ENCODE data around the gene JADE1.

Gene JADE1

DNA sequence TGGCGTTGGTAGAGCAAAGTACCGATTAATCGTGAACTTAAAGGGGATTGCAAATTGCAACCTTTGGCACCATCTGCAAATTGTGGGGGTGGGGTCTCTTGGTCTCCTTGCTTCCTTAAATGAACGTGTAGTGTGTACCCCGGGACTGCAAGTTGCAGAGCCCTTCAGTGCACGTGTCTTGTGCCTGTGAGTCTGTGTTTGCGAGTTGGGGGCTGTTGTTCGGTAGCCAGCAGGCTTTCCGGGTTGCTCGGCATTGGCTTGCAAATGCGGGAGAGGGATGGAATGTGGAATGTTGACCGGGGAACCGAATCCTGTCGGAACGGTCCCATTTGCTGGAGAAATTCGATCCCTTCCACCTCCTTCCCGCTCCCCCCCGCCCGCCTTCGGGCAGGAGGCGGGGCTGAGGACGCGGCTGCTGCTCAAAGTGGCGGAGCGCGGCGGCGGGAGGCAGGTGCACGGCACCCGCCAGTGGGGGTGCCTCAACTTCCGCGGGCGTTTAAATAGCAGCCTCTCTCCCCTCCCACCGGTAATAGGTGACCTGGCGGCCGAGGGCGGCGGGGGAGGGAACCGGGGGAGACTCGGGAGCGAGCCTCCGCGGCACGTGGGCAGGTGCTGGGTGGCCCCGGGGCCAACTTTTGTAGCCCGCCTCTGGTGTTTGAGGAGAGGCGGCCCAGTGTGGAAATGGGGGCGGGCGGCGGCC is 1.5 kb downstream of the JADE1 start:
- DNase-seq: peak; percentile 50

- DNase-seq: peak; percentile 79
These were observed 2.3 kb downstream of the JADE1 start for GRCh38 chr4:128811571-128812441.

DNA sequence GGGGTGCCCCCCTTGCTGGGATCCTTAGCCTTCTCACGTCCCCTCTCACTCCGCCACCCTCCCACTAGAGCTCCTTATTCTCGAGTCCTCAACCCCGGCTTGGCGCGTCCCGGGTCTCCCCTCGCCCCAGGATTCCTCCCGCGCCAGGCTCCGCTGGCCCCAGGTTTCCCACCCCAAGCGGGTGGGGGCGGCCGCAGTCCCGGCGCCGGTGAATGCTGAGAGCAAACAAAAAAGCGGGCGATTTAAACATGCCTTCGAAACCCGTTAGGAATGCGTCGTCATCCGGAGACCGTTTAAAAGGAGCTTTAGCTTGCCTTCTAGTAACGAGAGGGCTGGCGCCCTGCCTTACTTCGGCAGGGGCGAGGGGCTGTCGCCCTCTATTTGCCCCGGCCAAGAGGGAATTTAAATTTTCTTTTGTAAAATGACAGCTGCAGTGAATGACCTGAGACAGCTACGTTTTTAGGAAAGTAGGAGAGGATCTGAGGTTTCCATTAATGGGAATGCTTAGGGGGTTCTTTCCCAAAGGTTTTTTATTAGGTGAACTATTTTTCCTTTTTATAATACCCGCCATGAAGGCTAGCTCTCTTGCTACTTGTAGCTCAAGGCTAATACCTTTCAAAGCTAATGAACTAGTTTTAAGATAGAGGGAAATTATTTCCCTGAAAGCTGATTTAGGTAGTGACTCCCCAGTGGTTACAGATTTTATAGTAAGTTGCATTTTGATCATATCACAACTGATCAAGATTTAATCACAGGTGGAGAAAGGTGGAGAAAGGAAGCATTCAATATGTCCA is 3.1 kb downstream of the JADE1 start:
- DNase-seq: no peak

GRCh38 chr4:128813965-128814364 is 4.5 kb downstream of the JADE1 start:
- DNase-seq: no peak

DNA sequence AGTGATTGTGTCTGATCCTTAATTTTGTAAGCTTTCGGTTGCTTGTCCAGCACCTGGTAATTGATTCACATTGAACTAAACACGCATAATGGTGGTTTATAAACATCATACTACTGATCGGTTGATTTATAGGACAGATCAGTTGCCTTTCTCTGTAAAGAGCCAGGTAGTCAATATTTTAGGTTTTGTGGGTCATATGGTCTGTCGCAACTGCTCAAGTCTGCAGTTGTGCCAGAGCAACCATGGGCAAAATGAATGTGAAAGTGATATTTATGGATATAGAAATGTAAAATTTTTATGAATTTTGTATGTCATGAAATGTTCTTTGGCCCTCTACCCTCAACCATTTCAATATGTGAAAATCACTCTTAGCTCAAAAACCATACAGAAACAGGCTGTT is 8.9 kb downstream of the JADE1 start:
- DNase-seq: no peak

DNA sequence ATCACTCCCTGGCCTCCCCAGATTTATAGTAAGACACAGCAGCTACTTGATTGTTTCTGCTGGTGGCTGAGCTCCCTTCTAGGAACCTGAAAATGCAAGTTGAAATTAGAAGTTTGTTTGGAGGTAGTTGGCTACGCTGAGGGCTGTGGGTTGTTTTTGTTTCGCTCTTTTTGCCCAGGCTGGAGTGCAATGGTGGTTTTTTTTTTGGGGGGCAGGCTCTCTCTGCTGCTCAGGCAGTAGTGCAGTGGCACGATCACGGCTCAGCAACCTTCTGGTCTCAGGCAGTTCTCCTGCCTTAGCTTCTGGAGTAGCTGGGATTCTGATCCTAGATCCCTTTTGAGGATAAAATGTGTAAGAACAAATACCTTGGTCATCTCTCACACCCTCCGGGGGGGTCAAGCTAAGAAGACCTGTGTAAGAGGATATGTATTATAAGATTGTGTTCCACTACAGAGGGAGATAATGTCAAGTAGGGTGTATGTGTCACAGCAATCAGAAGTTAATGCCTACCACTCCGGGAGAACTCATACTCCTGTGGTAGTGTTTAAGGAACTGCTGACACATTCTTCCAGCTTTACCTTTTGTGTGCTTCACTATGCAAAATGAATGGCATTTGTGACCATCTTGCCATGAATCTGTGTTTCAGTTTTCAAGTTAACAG is 9.7 kb downstream of the JADE1 start:
- no peak for DNase-seq

- no peak for DNase-seq
These were observed 11.2 kb downstream of the JADE1 start for GRCh38 chr4:128820671-128821070.

- no peak for DNase-seq
These were observed 11.7 kb downstream of the JADE1 start for GRCh38 chr4:128821151-128821550.

DNA sequence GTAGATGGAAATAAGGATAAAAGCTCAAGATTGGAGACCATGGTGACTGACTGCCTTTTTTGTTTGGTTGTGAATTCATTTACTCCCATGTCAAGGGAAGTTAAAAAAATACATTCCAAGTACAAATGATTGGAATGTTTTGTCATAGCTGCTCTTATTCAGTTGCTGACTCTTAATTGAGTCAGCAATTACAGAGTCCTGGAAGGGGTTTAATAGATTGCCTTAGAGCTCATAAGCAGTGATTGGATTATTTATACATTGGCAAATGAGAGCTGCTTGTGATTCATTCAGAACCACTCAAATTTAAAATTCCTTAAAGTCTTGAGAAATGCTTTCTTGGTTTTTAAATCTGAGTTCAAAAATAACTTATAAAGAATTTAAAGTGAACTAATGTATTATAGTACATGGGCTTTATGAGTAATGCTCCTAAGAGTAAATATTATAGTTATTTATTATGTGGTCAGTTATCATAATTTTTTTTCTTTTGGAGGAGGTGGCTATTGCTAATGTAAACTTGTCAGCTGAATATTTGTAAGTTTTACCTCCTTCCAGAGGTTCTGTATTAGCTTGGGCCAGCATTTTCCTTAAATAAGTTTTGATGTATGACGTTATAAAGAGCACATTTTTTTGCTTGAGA is 13.6 kb downstream of the JADE1 start:
- no peak for DNase-seq

GRCh38 chr4:128825226-128825625 is 15.7 kb downstream of the JADE1 start:
- DNase-seq: no peak

- DNase-seq: no peak
These were observed 17.8 kb downstream of the JADE1 start for GRCh38 chr4:128827296-128827695.

DNA sequence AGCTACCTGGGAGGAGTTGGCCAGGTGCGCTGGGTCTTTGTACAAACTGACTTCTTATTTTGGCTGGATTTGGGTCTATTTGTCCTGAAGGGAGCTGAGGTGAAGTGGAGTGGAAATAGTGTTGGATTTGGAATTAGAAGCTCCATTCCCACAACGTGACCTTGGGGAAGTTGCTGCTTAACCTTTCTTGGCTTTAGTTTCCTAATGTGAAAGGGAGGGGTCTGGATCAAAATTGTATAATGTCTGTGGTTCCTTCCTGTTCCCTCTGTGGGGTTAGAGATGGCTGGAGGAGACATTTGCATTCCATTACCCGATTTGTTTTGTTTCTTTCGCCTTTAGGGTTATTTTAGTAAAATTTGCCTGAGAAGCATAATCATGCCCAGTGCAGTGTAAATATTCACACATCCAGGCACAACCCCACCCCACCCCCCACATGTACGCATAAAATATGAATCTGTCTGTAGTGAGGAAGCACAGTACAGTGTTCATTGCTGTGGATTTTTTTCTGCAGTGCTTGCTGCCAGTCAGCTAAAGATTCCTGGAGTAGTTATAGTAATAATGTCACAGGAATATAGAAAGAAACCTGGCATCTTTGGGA is 21.5 kb downstream of the JADE1 start:
- DNase-seq: no peak

DNA sequence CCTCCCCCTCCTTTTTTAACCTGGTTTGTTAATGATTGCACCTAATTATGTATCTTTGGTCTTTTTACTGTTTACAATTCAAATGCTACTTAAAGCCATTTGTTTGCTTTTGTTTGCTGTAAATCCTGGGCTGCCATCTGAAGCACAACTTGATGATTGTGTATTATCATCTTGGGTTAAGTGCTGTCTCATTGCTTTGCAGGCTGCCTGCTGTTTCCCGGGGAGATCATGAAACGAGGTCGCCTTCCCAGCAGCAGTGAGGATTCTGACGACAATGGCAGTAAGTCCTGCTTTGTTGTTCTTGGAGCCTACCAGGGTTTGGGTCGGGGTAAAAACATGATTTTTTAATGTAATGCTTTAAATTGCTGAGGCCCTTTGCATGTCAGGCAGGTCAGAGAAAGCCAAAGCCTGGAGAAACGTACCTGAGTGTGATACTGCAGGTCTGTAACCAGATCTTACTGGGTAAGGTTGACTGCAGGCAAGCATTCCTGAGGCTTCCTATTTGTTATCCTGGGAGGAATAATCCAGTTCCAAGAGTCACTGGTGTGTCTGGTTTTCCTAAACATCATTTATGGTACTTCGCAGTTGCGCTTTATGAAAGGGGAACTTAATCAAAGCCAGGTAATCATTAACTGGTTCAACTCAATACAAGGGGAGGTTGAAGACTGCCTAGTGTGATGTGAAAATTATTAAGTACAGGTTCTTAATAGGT is 22.2 kb downstream of the JADE1 start:
- DNase-seq: no peak

- DNase-seq: no peak
These were observed 22.7 kb downstream of the JADE1 start for GRCh38 chr4:128832243-128832625.

GRCh38 chr4:128835498-128836222 is 26.2 kb downstream of the JADE1 start:
- no peak for DNase-seq

GRCh38 chr4:128837198-128837597 is 27.7 kb downstream of the JADE1 start:
- DNase-seq: no peak

DNA sequence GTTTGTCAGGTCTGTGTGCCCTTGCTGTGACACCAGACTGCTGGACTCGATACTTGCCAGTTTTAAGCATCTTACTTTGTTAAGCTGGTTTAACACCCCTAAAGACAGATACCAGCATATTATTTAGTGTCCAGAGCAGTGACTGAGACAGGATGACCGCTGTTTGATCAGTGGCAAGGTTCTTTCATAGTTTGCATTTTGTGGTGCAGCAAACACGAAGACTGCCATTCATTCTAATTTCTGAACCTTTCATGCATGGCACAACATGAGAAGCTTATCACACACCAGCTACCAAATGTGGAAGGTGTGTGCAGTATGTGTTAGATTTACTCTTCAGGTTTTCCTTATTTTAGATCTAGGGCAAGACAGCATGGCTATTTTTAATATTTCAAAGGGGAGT is 28.2 kb downstream of the JADE1 start:
- no peak for DNase-seq

GRCh38 chr4:128840711-128841318 is 31.3 kb downstream of the JADE1 start:
- DNase-seq: no peak

DNA sequence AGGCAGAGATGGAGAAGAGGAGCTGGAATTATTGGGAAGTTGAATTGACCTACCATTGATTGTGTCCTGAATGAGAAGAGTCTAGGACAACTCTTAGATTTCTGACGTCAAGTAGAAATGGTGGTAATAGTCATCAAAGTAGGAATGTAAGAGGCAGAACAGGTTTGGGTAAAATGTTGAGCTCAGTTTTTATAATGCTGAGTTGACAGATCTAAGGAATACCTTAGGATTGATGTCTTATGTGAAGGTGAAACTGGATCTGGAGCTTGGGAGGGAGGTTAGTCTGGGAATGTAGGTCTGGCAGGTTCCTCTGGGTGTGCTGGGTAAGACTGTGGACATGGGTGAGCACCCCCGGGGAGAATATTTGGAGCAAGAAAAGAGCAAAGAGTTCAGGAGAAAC is 31.9 kb downstream of the JADE1 start:
- no peak for DNase-seq

GRCh38 chr4:128844931-128845330 is 35.4 kb downstream of the JADE1 start:
- no peak for DNase-seq

Data from 8988T (cell line).